HG03354 (cell line): ENCODE results near the gene UGT2B28.
"Not testable (repeated sequence)": the region's sequence is repeated elsewhere in the genome, so short reads cannot be mapped to it uniquely, and the experiment has no call there.

Experiments
- ATAC-seq: cut with Tn5 transposase; IDR thresholded peaks from one replicate; pipeline ENCODE4 v1.9.1; 2021; ENCODE audit warnings: mild to moderate bottlenecking; ENCODE audit not compliant: unreplicated experiment, poor library complexity, severe bottlenecking

The UGT2B28 gene

GRCh38 chr4:69335485-69335884 lies 55.2 kb downstream of the UGT2B28 start:
- not testable (repeated sequence) for ATAC-seq

- ATAC-seq: not testable (repeated sequence)
Observed at GRCh38 chr4:69343114-69343513, 62.8 kb downstream of the UGT2B28 start.

GRCh38 chr4:69343558-69344420 lies 63.5 kb downstream of the UGT2B28 start:
- not testable (repeated sequence) for ATAC-seq
